Neural cell (in vitro differentiated cells): ENCODE measurements around the gene TAF1B. TPM values are rescaled to one million over a fixed set of nuclear protein-coding genes. Genes with fewer than 3 reads are reported as not detected.

ENCODE experiments used
- H2AFZ ChIP-seq: fragments of 200-600, 300-800 bp; sonication (generic), shearing (Covaris generic); 2 replicates; pipeline ENCODE4 v1.6.0; 2014; ENCODE audit warnings: low read depth, mild to moderate bottlenecking, antibody characterized with exemption, low read length, moderate library complexity
- H3F3A ChIP-seq: fragments of 200-600 bp; shearing (Covaris generic); 2 replicates; pipeline ENCODE4 v1.6.1; 2016; ENCODE audit warnings: mild to moderate bottlenecking, moderate library complexity, mixed read lengths, antibody characterized with exemption, low read length; ENCODE audit not compliant: insufficient read depth, poor library complexity, severe bottlenecking
- H3K27ac ChIP-seq: fragments of 200-600, 300-800 bp; sonication (generic), shearing (Covaris generic); 2 replicates; pipeline ENCODE4 v1.5.1; 2014; ENCODE audit warnings: mild to moderate bottlenecking, low read length, moderate library complexity
- H3K27me3 ChIP-seq: fragments of 300-800, 200-600 bp; sonication (generic), shearing (Covaris generic); 2 replicates; pipeline ENCODE4 v1.6.0; 2014; ENCODE audit warnings: mild to moderate bottlenecking, low read depth, low read length, moderate library complexity; ENCODE audit not compliant: insufficient read depth
- H3K36me3 ChIP-seq: fragments of 300-800, 200-600 bp; sonication (generic), shearing (Covaris generic); 2 replicates; pipeline ENCODE4 v1.5.1; 2014; ENCODE audit warnings: mild to moderate bottlenecking, antibody characterized with exemption, low read length, moderate library complexity; ENCODE audit not compliant: insufficient read depth
- H3K4me2 ChIP-seq: fragments of 300-800, 200-600 bp; sonication (generic), shearing (Covaris generic); 2 replicates; pipeline ENCODE4 v1.6.0; 2014; ENCODE audit warnings: mild to moderate bottlenecking, low read length
- H3K4me3 ChIP-seq: fragments of 300-800, 200-600 bp; sonication (generic), shearing (Covaris generic); 2 replicates; pipeline ENCODE4 v1.5.1; 2014; ENCODE audit warnings: mild to moderate bottlenecking, low read length, moderate library complexity
- H3K79me2 ChIP-seq: fragments of 200-600 bp; shearing (Covaris generic); replicated peaks from 2 replicates; pipeline ENCODE4 v1.6.0; 2014; ENCODE audit warnings: mild to moderate bottlenecking, low read length, moderate library complexity; ENCODE audit not compliant: insufficient read depth
- H3K9ac ChIP-seq: fragments of 300-800, 200-600 bp; sonication (generic), shearing (Covaris generic); 2 replicates; pipeline ENCODE4 v1.6.1; 2016; ENCODE audit warnings: mild to moderate bottlenecking, low read length, mixed read lengths
- H3K9me2 ChIP-seq: fragments of 200-600 bp; shearing (Covaris generic); 2 replicates; pipeline ENCODE4 v1.6.1; 2016; ENCODE audit warnings: mild to moderate bottlenecking, low read length, mixed read lengths; ENCODE audit not compliant: insufficient read depth
- H3K9me3 ChIP-seq: fragments of 200-600, 300-800 bp; sonication (generic), shearing (Covaris generic); 2 replicates; pipeline ENCODE4 v1.6.1; 2016; ENCODE audit warnings: mild to moderate bottlenecking, mixed run types, low read length, moderate library complexity, mixed read lengths
- H4K20me1 ChIP-seq: fragments of 200-600 bp; shearing (Covaris generic); 2 replicates; pipeline ENCODE4 v1.6.1; 2016; ENCODE audit warnings: mild to moderate bottlenecking, mixed run types; ENCODE audit not compliant: insufficient read depth
- CTCF ChIP-seq: fragments of 450-650 bp; IDR thresholded peaks from 2 replicates; pipeline ENCODE4 v1.5.1; 2014; ENCODE audit warnings: antibody characterized with exemption, mild to moderate bottlenecking, moderate library complexity; ENCODE audit not compliant: poor library complexity, severe bottlenecking
- EP300 ChIP-seq: fragments of 450-650 bp; conservative IDR thresholded peaks from 2 replicates; pipeline ENCODE4 v1.6.1; 2014; ENCODE audit warnings: antibody characterized with exemption, mild to moderate bottlenecking, moderate library complexity; ENCODE audit not compliant: poor library complexity, severe bottlenecking
- EZH2 ChIP-seq: fragments of 200-600, 300-800 bp; shearing (Covaris generic), sonication (generic); IDR thresholded peaks from 2 replicates; pipeline ENCODE4 v1.6.1; 2014; ENCODE audit warnings: antibody characterized with exemption, low read length, borderline replicate concordance, mild to moderate bottlenecking; ENCODE audit not compliant: insufficient read depth, poor library complexity, severe bottlenecking
- MXI1 ChIP-seq: fragments of 450-650 bp; conservative IDR thresholded peaks from 2 replicates; pipeline ENCODE4 v1.6.1; 2014; ENCODE audit warnings: antibody characterized with exemption, mild to moderate bottlenecking; ENCODE audit not compliant: poor library complexity, severe bottlenecking
- POLR2AphosphoS5 ChIP-seq: IDR thresholded peaks from 2 replicates; pipeline ENCODE4 v1.6.1; 2012
- RAD21 ChIP-seq: fragments of 450-650 bp; conservative IDR thresholded peaks from 2 replicates; pipeline ENCODE4 v1.6.1; 2014; ENCODE audit warnings: antibody characterized with exemption, mild to moderate bottlenecking, moderate library complexity
- REST ChIP-seq: IDR thresholded peaks from 2 replicates; pipeline ENCODE4 v1.6.1; 2012; ENCODE audit warnings: borderline replicate concordance
- SMC3 ChIP-seq: fragments of 450-650 bp; conservative IDR thresholded peaks from 2 replicates; pipeline ENCODE4 v1.6.1; 2014; ENCODE audit warnings: antibody characterized with exemption, mild to moderate bottlenecking, moderate library complexity; ENCODE audit not compliant: poor library complexity
- TAF1 ChIP-seq: IDR thresholded peaks from 2 replicates; pipeline ENCODE4 v1.6.1; 2012; ENCODE audit warnings: low read depth
- polyA plus RNA-seq: library from polyadenylated mRNA; depleted of rRNA; stranded (reverse); fragments of >200 nt; gene quantifications from 2 replicates; pipeline ENCODE4 v1.2.3, GENCODE V29; 2014

Gene TAF1B
- polyA plus RNA-seq, 1 donor from 2014 or later, result 11.2 TPM

- no peak overlapping the region for H2AFZ ChIP-seq
- no peak for TF ChIP-seq REST
- no peak for TF ChIP-seq SMC3
- no peak for TF ChIP-seq TAF1
- no peak for TF ChIP-seq EZH2
- no peak for TF ChIP-seq MXI1
- no peak for TF ChIP-seq RAD21
- TF ChIP-seq EP300, result no peak
- no peak for TF ChIP-seq CTCF
- no peak for TF ChIP-seq POLR2AphosphoS5
- H3K27me3 ChIP-seq, result no peaks in the 10 kb centered on the region
- no peaks in the 10 kb centered on the region for H3F3A ChIP-seq
- no peak overlapping the region for H3K27ac ChIP-seq
- no peaks in the 10 kb centered on the region for H3K36me3 ChIP-seq
- H3K79me2 ChIP-seq, result no peaks in the 10 kb centered on the region
- no peak overlapping the region for H3K4me2 ChIP-seq
- H3K9me3 ChIP-seq, result no peaks in the 10 kb centered on the region
- no peaks in the 10 kb centered on the region for H3K9me2 ChIP-seq
- no peak overlapping the region for H3K9ac ChIP-seq
- no peak overlapping the region for H3K4me3 ChIP-seq
- H4K20me1 ChIP-seq, result no peaks in the 10 kb centered on the region
Observed at GRCh38 chr2:9805435-9806297, 37.6 kb upstream of the TAF1B start.

- no peaks in the 10 kb centered on the region for H4K20me1 ChIP-seq
- H3K9me3 ChIP-seq, result no peaks in the 10 kb centered on the region
- H2AFZ ChIP-seq, result no peak overlapping the region
- H3K79me2 ChIP-seq, result no peaks in the 10 kb centered on the region
- no peak overlapping the region for H3K27ac ChIP-seq
- no peak overlapping the region for H3K4me2 ChIP-seq
- H3K9ac ChIP-seq, result no peak overlapping the region
- TF ChIP-seq SMC3 (no peak), EZH2 (no peak), TAF1 (no peak), CTCF (no peak), RAD21 (no peak), MXI1 (no peak), REST (no peak)
- H3K36me3 ChIP-seq, result no peaks in the 10 kb centered on the region
- no peaks in the 10 kb centered on the region for H3K9me2 ChIP-seq
- H3F3A ChIP-seq, result no peaks in the 10 kb centered on the region
- no peaks in the 10 kb centered on the region for H3K27me3 ChIP-seq
- H3K4me3 ChIP-seq, result no peak overlapping the region
Observed at GRCh38 chr2:9806298-9806610, 37.0 kb upstream of the TAF1B start.
